ENCODE results near the gene CCNQ. TPM values are rescaled to one million over a fixed set of nuclear protein-coding genes. Genes with fewer than 3 reads are reported as not detected.

Gene CCNQ
- total and polyA plus RNA-seq, 10 of the 15 experiments (the other 5 are each of a cell fraction or from before 2014, with no cell fraction given): 0.45 to 36.2 (median 18.2) TPM

DNA sequence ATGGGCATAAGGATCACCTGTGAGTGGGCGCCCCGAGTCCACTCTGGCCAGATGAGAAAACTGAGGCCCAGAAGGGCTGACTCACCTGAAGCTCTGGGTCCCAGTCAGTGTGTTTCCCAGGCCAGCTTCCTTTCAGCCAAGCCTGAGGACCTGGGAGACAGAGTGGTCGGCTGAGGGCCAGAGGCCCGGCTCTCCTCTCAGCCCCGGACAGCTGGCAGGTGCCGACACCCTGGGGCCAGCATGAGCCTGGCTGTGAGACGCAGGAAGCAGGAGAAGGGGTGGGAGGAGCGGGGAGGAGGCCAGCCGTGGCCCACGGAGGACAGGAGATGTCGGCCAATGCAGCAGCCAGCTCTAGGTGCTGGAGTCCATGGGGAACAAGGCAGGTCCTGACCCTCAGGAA, 52.6 kb downstream of the CCNQ start:
- H3K36me3 ChIP-seq (ENCODE audit: control insufficient read depth in 2 of 2, insufficient read depth in 2 of 2, low read length in 1 of 2): no peaks in the 10 kb centered on the region
- H3K27me3 ChIP-seq (replicated peaks in 1 of 2; ENCODE audit: control insufficient read depth in 2 of 2, insufficient read depth in 2 of 2, low read length in 1 of 2): no peaks in the 10 kb centered on the region
- H4K20me1 ChIP-seq (ENCODE audit: control insufficient read depth, insufficient read depth): no peaks in the 10 kb centered on the region
- no peak overlapping the region for H3K9ac ChIP-seq (ENCODE audit: control insufficient read depth, insufficient read depth, low read length)
- H3K9me3 ChIP-seq (replicated peaks; ENCODE audit: control insufficient read depth, insufficient read depth, low read length): no peaks in the 10 kb centered on the region
- ChIA-PET POLR2A (no interaction called here), RAD21 (ENCODE audit: unreplicated experiment) (no interaction called here), CTCF (no interaction called here), SMC1A (ENCODE audit: uncharacterized antibody, unreplicated experiment) (interaction anchor here (1.1 kb wide), 1 partner anchor 13 kb away, joined by 4 read pairs; no protein-coding TSS in a partner anchor)
- WGBS (ENCODE audit: insufficient coverage, insufficient replicate concordance, low lambda C conversion rate, missing lambda C conversion rate): 29% methylated on average over 11 of the region's 11 CpGs
- H2AFZ ChIP-seq (ENCODE audit: control insufficient read depth, low read depth, low read length): no peak overlapping the region
- TF ChIP-seq NFYB (IDR thresholded peaks at IDR 0.05; ENCODE audit: insufficient read depth, low read depth, low read length) (no peak), NRF1 (conservative IDR thresholded peaks at IDR 0.05; ENCODE audit: low read depth, low read length) (no peak), CBX5 (IDR thresholded peaks at IDR 0.05; ENCODE audit: low read depth) (no peak), FOXK2 (IDR thresholded peaks at IDR 0.05) (no peak), RFX5 (IDR thresholded peaks at IDR 0.05; ENCODE audit: low read depth, low read length) (no peak), NFXL1 (IDR thresholded peaks at IDR 0.05; ENCODE audit: borderline replicate concordance) (no peak), ZNF24 (IDR thresholded peaks at IDR 0.05) (no peak)
- TF ChIP-seq, protein P1, sequence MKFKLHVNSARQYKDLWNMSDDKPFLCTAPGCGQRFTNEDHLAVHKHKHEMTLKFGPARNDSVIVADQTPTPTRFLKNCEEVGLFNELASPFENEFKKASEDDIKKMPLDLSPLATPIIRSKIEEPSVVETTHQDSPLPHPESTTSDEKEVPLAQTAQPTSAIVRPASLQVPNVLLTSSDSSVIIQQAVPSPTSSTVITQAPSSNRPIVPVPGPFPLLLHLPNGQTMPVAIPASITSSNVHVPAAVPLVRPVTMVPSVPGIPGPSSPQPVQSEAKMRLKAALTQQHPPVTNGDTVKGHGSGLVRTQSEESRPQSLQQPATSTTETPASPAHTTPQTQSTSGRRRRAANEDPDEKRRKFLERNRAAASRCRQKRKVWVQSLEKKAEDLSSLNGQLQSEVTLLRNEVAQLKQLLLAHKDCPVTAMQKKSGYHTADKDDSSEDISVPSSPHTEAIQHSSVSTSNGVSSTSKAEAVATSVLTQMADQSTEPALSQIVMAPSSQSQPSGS (IDR thresholded peaks at IDR 0.05; ENCODE audit: low read length): no peak
- TF ChIP-seq, protein P2, sequence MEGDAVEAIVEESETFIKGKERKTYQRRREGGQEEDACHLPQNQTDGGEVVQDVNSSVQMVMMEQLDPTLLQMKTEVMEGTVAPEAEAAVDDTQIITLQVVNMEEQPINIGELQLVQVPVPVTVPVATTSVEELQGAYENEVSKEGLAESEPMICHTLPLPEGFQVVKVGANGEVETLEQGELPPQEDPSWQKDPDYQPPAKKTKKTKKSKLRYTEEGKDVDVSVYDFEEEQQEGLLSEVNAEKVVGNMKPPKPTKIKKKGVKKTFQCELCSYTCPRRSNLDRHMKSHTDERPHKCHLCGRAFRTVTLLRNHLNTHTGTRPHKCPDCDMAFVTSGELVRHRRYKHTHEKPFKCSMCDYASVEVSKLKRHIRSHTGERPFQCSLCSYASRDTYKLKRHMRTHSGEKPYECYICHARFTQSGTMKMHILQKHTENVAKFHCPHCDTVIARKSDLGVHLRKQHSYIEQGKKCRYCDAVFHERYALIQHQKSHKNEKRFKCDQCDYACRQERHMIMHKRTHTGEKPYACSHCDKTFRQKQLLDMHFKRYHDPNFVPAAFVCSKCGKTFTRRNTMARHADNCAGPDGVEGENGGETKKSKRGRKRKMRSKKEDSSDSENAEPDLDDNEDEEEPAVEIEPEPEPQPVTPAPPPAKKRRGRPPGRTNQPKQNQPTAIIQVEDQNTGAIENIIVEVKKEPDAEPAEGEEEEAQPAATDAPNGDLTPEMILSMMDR (IDR thresholded peaks at IDR 0.05 in 2 of 3, conservative IDR thresholded peaks at IDR 0.05 in 1 of 3; ENCODE audit: control insufficient read depth in 2 of 3, extremely low read depth in 1 of 3, insufficient read depth in 1 of 3, low read depth in 3 of 3, low read length in 3 of 3): no peak
- TF ChIP-seq, protein P3, sequence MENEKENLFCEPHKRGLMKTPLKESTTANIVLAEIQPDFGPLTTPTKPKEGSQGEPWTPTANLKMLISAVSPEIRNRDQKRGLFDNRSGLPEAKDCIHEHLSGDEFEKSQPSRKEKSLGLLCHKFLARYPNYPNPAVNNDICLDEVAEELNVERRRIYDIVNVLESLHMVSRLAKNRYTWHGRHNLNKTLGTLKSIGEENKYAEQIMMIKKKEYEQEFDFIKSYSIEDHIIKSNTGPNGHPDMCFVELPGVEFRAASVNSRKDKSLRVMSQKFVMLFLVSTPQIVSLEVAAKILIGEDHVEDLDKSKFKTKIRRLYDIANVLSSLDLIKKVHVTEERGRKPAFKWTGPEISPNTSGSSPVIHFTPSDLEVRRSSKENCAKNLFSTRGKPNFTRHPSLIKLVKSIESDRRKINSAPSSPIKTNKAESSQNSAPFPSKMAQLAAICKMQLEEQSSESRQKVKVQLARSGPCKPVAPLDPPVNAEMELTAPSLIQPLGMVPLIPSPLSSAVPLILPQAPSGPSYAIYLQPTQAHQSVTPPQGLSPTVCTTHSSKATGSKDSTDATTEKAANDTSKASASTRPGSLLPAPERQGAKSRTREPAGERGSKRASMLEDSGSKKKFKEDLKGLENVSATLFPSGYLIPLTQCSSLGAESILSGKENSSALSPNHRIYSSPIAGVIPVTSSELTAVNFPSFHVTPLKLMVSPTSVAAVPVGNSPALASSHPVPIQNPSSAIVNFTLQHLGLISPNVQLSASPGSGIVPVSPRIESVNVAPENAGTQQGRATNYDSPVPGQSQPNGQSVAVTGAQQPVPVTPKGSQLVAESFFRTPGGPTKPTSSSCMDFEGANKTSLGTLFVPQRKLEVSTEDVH (IDR thresholded peaks at IDR 0.05; ENCODE audit: low read depth, partially characterized antibody): no peak
- H3K4me1 ChIP-seq (ENCODE audit: control insufficient read depth, insufficient read depth, low read length): no peaks in the 10 kb centered on the region
- no peak overlapping the region for H3K27ac ChIP-seq (ENCODE audit: control insufficient read depth, insufficient read depth)
- no peak overlapping the region for H3K4me3 ChIP-seq
- no TSS peak for BruUV-seq (replicated peaks)
- intact Hi-C loops (cut with micrococcal nuclease; ENCODE audit: unreplicated experiment): no loop called here
- no peak for ATAC-seq
- no peak for FAIRE-seq
- H3K4me2 ChIP-seq (ENCODE audit: control insufficient read depth, insufficient read depth): no peak overlapping the region
- H3K79me2 ChIP-seq (ENCODE audit: control insufficient read depth, insufficient read depth, low read length): no peaks in the 10 kb centered on the region
- no peak for DNase-seq (ENCODE audit: low read depth, low spot score)
- in situ Hi-C loops (cut with MboI): no loop called here

Data from GM12878 (cell line).